Kidney (tissue), 14 donors: Measurements from ENCODE around the gene ZNF462. TPM values are rescaled to one million over a fixed set of nuclear protein-coding genes. Genes with fewer than 3 reads are reported as not detected.

Experiments
- DNase-seq, 5 donors: peaks; one replicate each; pipeline ENCODE4 v3.0.0-alpha.2; 2013 to 2020
- FAIRE-seq: peaks from 2 replicates; lab custom pipeline; 2012; peaks lifted over from hg19 to GRCh38; lab: Jason Lieb, UNC
- H3K27ac ChIP-seq, 2 donors: one replicate each; pipeline ENCODE4 v1.7.0; 2013; ENCODE audit warnings: low read depth in 2 of 2, low read length in 2 of 2, inconsistent platforms in 1 of 2
- H3K27me3 ChIP-seq: one replicate; pipeline ENCODE4 v1.7.1; 2013; ENCODE audit warnings: low read length, inconsistent platforms; ENCODE audit not compliant: control insufficient read depth, insufficient read depth
- H3K36me3 ChIP-seq, 3 donors: one replicate each; pipeline versions ENCODE4 v1.7.0 to v1.7.1; 2013; ENCODE audit warnings: low read length in 3 of 3, control low read depth in 1 of 3, inconsistent platforms in 1 of 3; ENCODE audit not compliant: insufficient read depth in 3 of 3, control insufficient read depth in 2 of 3
- H3K4me1 ChIP-seq, 3 donors: one replicate each; pipeline versions ENCODE4 v1.7.0 to v1.7.1; 2013; ENCODE audit warnings: low read length in 3 of 3, inconsistent platforms in 1 of 3, low read depth in 1 of 3; ENCODE audit not compliant: control insufficient read depth in 2 of 3, insufficient read depth in 2 of 3
- H3K4me3 ChIP-seq, 3 donors: one replicate each; pipeline versions ENCODE4 v1.7.0 to v1.8.1; 2013; ENCODE audit warnings: low read length in 3 of 3, control low read depth in 1 of 3, inconsistent platforms in 1 of 3
- H3K9ac ChIP-seq, 3 donors: one replicate each; pipeline versions ENCODE4 v1.7.0 to v1.7.1; 2013; ENCODE audit warnings: low read length in 3 of 3, control low read depth in 1 of 3, inconsistent platforms in 1 of 3
- H3K9me3 ChIP-seq, 3 donors: one replicate each; pipeline versions ENCODE4 v1.7.0 to v1.7.1; 2013; ENCODE audit warnings: low read length in 3 of 3, control low read depth in 1 of 3, inconsistent platforms in 1 of 3; ENCODE audit not compliant: control insufficient read depth in 2 of 3, insufficient read depth in 1 of 3
- intact Hi-C: fragments of 100-400 bp; cut with DNase I; formaldehyde crosslinking; loops from one replicate; pipeline ENCODE4 v1.11.1; 2022
- polyA plus RNA-seq: library from polyadenylated mRNA; stranded (reverse); fragments of 350-450 nt; fragmentation: Illumina TruSeq; extraction: RNeasy Lipid Tissue Mini Kit (QIAGEN cat#74804); gene quantifications from one replicate; pipeline ENCODE4 v1.2.3, GENCODE V29; 2014; ENCODE audit warnings: low read depth, low replicate concordance; ENCODE audit not compliant: insufficient read depth
- total RNA-seq: library from RNA; stranded (reverse); fragmentation: NEBNext Ultra II Directional; extraction: Animal tissue kit (Norgen Biotek cat#: 25700); gene quantifications from one replicate; pipeline ENCODE4 v1.2.1, GENCODE V29; 2021
- TF ChIP-seq, protein P1 (sequence below): IDR thresholded peaks from 3 replicates; pipeline ENCODE4 v1.5.1; 2012; ENCODE audit warnings: mild to moderate bottlenecking, moderate library complexity, borderline replicate concordance; ENCODE audit not compliant: insufficient read depth; ENCODE audit errors: extremely low read depth
- donor health status: control.
- donor health status: control.
- donor health status: control.
- donor health status: control.
- donor health status: control.
- donor health status: DM: yes; HTN: yes; CAD: no.
- donor health status: Normal renal cell carcinoma (clear cell type).

ZNF462 gene
- total and polyA plus RNA-seq, 2 donors from 2014 or later: 1.8 to 47.0 TPM

- no peak for DNase-seq
- no peak overlapping the region for H3K4me3 ChIP-seq
- no peaks in the 10 kb centered on the region for H3K27me3 ChIP-seq
- no peak overlapping the region for H3K27ac ChIP-seq
- TF ChIP-seq, protein P1, sequence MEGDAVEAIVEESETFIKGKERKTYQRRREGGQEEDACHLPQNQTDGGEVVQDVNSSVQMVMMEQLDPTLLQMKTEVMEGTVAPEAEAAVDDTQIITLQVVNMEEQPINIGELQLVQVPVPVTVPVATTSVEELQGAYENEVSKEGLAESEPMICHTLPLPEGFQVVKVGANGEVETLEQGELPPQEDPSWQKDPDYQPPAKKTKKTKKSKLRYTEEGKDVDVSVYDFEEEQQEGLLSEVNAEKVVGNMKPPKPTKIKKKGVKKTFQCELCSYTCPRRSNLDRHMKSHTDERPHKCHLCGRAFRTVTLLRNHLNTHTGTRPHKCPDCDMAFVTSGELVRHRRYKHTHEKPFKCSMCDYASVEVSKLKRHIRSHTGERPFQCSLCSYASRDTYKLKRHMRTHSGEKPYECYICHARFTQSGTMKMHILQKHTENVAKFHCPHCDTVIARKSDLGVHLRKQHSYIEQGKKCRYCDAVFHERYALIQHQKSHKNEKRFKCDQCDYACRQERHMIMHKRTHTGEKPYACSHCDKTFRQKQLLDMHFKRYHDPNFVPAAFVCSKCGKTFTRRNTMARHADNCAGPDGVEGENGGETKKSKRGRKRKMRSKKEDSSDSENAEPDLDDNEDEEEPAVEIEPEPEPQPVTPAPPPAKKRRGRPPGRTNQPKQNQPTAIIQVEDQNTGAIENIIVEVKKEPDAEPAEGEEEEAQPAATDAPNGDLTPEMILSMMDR: no peak
- intact Hi-C loops: no loop called here
- FAIRE-seq: no peak
- no peak overlapping the region for H3K9ac ChIP-seq
- H3K36me3 ChIP-seq: no peaks in the 10 kb centered on the region
- H3K4me1 ChIP-seq: no peaks in the 10 kb centered on the region
- H3K9me3 ChIP-seq: no peaks in the 10 kb centered on the region
Observed at GRCh38 chr9:107034831-107035230, 171.9 kb downstream of the ZNF462 start.

DNA sequence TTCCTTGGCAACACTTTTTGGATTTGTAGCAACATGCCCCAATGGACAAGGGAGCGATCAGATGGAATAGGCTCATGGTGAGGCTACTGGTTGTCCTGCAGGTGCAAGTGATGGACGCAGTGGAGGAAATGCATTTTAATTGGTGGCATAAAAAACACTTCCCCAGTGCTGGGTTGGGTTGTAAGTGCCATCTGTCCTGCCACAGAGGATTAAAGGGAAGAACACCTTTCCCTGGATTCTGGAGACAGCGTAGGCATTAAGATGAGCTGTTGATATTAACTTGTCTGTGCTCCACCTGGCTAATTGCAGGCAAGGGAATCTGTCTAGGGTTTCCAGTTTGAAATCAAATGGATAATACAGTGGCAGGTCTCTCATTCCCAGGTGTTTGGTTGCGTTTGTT lies 173.4 kb downstream of the ZNF462 start:
- Histone ChIP-seq H3K9me3 (no peaks in the 10 kb centered on the region), H3K4me1 (no peaks in the 10 kb centered on the region), H3K27me3 (no peaks in the 10 kb centered on the region), H3K9ac (no peak overlapping the region), H3K36me3 (no peaks in the 10 kb centered on the region), H3K4me3 (no peak overlapping the region), H3K27ac (no peak overlapping the region)
- intact Hi-C loops: no loop called here
- DNase-seq (no peak), FAIRE-seq (no peak)
- TF ChIP-seq, protein P1: no peak

GRCh38 chr9:107039542-107039941 lies 176.6 kb downstream of the ZNF462 start:
- H3K27ac ChIP-seq: no peak overlapping the region
- no peaks in the 10 kb centered on the region for H3K27me3 ChIP-seq
- intact Hi-C loops: no loop called here
- H3K4me1 ChIP-seq: no peaks in the 10 kb centered on the region
- H3K9ac ChIP-seq: no peak overlapping the region
- H3K36me3 ChIP-seq: no peaks in the 10 kb centered on the region
- FAIRE-seq (no peak), DNase-seq (peak in 1 of 5 donors; percentile 18)
- no peak overlapping the region for H3K4me3 ChIP-seq
- TF ChIP-seq, protein P1: no peak
- no peaks in the 10 kb centered on the region for H3K9me3 ChIP-seq

DNA sequence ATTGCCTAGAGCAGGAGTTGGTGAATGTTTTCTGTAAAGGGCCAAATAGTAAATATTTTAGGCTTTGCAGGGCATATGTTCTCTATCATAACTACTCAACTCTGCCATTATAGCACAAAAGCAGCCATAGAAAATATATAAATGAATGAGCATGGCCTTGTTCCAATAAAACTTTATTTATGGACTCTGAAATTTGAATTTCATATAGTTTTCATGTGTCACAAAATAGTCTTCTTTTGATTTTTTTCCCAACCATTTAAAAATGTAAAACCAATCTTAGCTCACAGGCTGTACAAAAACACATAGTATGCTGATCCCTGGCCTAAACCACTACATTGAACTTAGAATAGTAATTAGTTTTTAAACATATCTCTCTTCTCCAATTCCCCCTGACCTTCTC lies 179.6 kb downstream of the ZNF462 start:
- intact Hi-C loops: no loop called here
- no peak for FAIRE-seq

More for the DNA sequence above, 179.6 kb downstream of the ZNF462 start:
- no peaks in the 10 kb centered on the region for H3K9me3 ChIP-seq
- no peaks in the 10 kb centered on the region for H3K27me3 ChIP-seq
- TF ChIP-seq, protein P1: no peak
- H3K36me3 ChIP-seq: no peaks in the 10 kb centered on the region
- no peak for DNase-seq
- H3K4me3 ChIP-seq: no peak overlapping the region
- H3K4me1 ChIP-seq: no peaks in the 10 kb centered on the region
- H3K27ac ChIP-seq: no peak overlapping the region
- H3K9ac ChIP-seq: no peak overlapping the region
